HepG2 (cell line): ENCODE measurements around the gene MLX. TPM values are rescaled to one million over a fixed set of nuclear protein-coding genes. Genes with fewer than 3 reads are reported as not detected.
A peak's percentile ranks its signal among the peaks of the same experiment; 100 is the strongest.

Experiments
- KLF9 ChIP-seq: IDR thresholded peaks from 2 replicates; pipeline ENCODE4 v1.6.1; 2016; ENCODE audit warnings: low read depth
- RARA ChIP-seq: IDR thresholded peaks from 2 replicates; pipeline ENCODE4 v1.6.1; 2016; ENCODE audit warnings: missing genetic modification reagents, missing compliant biosample characterization
- ZNF263 ChIP-seq: sonication (generic); formaldehyde crosslinking; IDR thresholded peaks from 2 replicates; pipeline ENCODE4 v1.4.0; 2020; ENCODE audit warnings: missing genetic modification reagents
- ZNF354B ChIP-seq: sonication (generic); formaldehyde crosslinking; IDR thresholded peaks from 2 replicates; pipeline ENCODE4 v1.8.0; 2022; ENCODE audit warnings: mild to moderate bottlenecking, missing genetic modification reagents
- polyA plus RNA-seq, 8 experiments: library from polyadenylated mRNA; depleted of rRNA in 3 of 8; stranded (reverse) in 7 of 8; unstranded in 1 of 8; fragments of >200 nt; fragmentation: Illumina TruSeq in 4 of 8; extraction: Trizol in 4 of 8; gene quantifications; 2 replicates each; pipeline versions ENCODE4 v1.2.1 to v1.2.3, GENCODE V29; 2011 to 2016; ENCODE audit warnings: low read depth in 4 of 8, missing spikeins in 1 of 8, mixed read lengths in 1 of 8; ENCODE audit not compliant: insufficient read depth in 1 of 8
- total RNA-seq, 5 experiments: library from RNA; depleted of rRNA; stranded (reverse); fragments of >200 nt; fragmentation: Illumina TruSeq; extraction: Trizol; gene quantifications; 2 replicates each; pipeline ENCODE4 v1.2.3, GENCODE V29; 2016; ENCODE audit warnings: low read depth in 1 of 5
- TF ChIP-seq, protein P1 (sequence below): sonication (generic); formaldehyde crosslinking; IDR thresholded peaks from 2 replicates; pipeline ENCODE4 v1.4.0; 2020; ENCODE audit warnings: missing genetic modification reagents, borderline replicate concordance
- TF ChIP-seq, protein P2 (sequence below): sonication (generic); formaldehyde crosslinking; IDR thresholded peaks from 2 replicates; pipeline ENCODE4 v1.4.0; 2020; ENCODE audit warnings: missing genetic modification reagents

MLX gene
- total and polyA plus RNA-seq, 2 of the 13 experiments (the other 11 are each of a cell fraction or from before 2014, with no cell fraction given), result 38.9 to 74.4 TPM

DNA sequence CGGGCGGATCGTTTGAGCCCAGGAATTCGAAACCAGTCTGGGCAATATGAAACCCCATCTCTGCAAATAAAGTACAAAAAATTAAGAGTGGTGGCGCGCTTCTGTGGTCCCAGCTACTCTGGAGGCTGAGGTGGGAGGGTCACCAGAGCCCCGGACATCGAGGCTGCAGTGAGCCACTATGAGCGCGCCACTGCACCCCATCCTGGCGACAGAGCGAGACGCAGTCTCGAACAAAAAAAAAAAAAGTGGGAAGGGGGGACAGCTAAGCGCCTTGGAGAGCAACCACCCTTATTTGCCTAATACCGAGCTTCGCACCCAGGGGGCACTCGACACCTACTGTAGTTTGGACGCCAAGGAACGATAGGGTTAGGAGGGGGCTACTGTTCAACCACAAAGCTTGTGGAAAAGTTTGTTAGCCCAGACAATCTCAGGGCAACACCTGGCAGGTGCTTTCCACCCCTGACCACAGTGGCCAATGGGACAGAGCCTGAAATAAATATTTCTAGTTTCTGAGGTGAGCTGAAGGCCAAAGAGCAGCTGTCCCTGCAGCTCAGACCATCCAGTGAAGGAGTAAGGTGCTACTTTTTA is 11.5 kb downstream of the MLX start (continued):
- TF ChIP-seq, protein P1, sequence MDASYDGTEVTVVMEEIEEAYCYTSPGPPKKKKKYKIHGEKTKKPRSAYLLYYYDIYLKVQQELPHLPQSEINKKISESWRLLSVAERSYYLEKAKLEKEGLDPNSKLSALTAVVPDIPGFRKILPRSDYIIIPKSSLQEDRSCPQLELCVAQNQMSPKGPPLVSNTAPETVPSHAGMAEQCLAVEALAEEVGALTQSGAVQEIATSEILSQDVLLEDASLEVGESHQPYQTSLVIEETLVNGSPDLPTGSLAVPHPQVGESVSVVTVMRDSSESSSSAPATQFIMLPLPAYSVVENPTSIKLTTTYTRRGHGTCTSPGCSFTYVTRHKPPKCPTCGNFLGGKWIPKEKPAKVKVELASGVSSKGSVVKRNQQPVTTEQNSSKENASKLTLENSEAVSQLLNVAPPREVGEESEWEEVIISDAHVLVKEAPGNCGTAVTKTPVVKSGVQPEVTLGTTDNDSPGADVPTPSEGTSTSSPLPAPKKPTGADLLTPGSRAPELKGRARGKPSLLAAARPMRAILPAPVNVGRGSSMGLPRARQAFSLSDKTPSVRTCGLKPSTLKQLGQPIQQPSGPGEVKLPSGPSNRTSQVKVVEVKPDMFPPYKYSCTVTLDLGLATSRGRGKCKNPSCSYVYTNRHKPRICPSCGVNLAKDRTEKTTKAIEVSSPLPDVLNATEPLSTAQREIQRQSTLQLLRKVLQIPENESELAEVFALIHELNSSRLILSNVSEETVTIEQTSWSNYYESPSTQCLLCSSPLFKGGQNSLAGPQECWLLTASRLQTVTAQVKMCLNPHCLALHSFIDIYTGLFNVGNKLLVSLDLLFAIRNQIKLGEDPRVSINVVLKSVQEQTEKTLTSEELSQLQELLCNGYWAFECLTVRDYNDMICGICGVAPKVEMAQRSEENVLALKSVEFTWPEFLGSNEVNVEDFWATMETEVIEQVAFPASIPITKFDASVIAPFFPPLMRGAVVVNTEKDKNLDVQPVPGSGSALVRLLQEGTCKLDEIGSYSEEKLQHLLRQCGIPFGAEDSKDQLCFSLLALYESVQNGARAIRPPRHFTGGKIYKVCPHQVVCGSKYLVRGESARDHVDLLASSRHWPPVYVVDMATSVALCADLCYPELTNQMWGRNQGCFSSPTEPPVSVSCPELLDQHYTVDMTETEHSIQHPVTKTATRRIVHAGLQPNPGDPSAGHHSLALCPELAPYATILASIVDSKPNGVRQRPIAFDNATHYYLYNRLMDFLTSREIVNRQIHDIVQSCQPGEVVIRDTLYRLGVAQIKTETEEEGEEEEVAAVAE (CRISPR knock-in tag), result no peak
- TF ChIP-seq ZNF354B (CRISPR knock-in tag), result peak; percentile 68; the same call in 1 of the 2 replicates
- TF ChIP-seq RARA (CRISPR knock-in tag), result no peak
- TF ChIP-seq KLF9 (CRISPR knock-in tag), result 0 out of 2 replicates have a peak, but pooled peaks have one; percentile 1
- TF ChIP-seq, protein P2, sequence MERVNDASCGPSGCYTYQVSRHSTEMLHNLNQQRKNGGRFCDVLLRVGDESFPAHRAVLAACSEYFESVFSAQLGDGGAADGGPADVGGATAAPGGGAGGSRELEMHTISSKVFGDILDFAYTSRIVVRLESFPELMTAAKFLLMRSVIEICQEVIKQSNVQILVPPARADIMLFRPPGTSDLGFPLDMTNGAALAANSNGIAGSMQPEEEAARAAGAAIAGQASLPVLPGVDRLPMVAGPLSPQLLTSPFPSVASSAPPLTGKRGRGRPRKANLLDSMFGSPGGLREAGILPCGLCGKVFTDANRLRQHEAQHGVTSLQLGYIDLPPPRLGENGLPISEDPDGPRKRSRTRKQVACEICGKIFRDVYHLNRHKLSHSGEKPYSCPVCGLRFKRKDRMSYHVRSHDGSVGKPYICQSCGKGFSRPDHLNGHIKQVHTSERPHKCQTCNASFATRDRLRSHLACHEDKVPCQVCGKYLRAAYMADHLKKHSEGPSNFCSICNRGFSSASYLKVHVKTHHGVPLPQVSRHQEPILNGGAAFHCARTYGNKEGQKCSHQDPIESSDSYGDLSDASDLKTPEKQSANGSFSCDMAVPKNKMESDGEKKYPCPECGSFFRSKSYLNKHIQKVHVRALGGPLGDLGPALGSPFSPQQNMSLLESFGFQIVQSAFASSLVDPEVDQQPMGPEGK (CRISPR knock-in tag), result peak; percentile 61
- 0 out of 2 replicates have a peak, but pooled peaks have one; percentile 10 for TF ChIP-seq ZNF263 (CRISPR knock-in tag)
